Medulla oblongata (tissue), 1 donor: ENCODE measurements around the gene GRIK5.
"Not testable (repeated sequence)": the region's sequence is repeated elsewhere in the genome, so short reads cannot be mapped to it uniquely, and the experiment has no call there.

Experiments used
- DNase-seq: peaks from one replicate; pipeline ENCODE4 v3.0.0-alpha.2; 2015; ENCODE audit errors: extremely low spot score

GRIK5 gene

DNA sequence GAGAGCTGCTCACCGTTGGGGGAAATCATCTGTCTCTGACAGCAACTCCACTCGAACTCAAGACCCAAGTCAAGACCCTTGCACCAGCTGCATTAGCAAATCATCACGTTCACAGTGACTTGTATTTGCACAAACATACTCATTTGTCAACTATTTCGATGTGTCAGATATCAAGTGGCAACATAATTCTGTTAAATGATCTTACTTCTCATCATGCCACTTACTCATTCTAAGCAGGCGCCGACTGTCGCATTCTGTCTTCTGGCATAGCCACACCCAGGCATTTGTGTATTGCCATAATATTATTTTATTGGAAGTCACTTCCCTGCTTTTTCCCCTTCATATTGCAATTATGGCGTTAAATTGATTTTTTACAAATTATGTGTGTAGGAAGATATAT lies 53.0 kb downstream of the GRIK5 start:
- DNase-seq: no peak

DNA sequence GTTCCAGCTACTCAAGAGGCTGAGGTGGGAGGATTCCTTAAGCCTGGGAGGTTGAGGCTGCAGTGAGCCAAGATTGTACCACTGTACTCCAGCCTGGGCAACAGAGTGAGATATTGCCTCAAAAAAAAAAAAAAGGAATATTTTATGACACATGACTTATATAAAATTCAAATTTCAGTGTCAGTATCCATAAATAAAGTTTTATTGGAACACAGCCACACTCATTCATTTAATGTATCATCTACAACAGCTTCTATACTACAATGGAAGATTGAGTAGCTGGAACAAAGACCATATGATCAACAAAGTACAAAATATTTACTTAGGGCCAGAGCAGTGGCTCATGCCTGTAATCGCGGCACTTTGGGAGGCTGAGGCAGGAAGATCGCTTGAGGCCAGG lies 57.3 kb downstream of the GRIK5 start:
- DNase-seq: not testable (repeated sequence)

DNA sequence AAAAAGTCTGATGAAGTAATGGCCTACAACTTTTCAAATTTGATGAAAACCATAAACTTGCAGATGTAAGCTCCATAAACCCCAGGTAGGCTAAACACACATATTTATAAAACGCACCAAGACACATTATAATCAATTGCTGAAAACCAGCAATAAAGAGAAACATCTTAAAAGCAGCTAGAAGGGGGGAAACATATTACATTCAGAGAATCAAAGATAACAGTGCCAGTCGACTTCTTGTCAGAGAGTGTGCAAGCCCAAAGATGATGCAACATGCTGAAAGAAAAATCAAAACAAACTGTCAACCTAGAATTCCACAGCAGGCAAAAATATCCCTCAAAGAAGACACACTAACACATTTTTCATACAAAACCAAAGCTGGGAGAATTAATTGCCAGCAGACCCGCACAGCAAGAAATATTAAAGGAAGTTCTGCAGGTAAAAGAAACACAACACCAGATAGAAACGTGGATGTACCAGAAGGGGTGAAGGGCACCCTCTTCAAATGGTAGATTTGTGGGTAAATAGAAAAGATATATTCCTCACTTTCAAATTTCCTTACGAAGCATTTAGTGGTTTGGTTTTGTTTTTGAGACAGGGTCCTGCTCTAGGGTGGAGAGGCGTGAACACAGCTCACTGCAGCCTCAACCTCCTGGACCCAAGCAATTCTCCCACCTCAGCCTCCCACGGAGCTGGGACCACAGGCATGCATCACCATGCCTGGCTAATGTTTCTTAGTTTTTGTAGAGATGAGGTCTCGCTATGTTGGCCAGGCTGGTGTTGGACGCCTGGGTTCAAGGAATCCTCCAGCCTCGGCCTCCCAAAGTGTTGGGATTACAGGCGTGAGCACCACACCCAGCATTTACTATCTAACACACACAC lies 59.5 kb downstream of the GRIK5 start:
- DNase-seq: no peak

DNA sequence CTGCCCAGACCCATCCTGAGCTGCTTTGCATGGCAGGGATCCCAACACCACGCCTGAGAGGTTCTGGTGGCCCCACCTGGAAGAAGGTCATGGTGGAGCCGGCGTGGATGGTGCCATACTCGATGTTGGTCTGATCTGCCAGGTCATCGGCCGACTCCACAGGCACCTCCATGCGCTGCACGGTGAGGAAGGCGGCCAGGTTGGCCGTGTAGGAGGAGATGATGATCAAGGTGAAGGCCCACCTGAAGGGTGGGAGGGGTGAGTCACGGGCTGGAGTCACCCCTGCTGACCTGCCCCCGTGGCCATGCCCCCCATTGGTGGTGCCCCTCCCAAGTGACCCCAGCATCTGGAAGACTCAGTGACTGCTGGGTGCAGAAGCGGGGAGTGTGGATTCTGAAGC lies 63.4 kb downstream of the GRIK5 start:
- DNase-seq: no peak

DNA sequence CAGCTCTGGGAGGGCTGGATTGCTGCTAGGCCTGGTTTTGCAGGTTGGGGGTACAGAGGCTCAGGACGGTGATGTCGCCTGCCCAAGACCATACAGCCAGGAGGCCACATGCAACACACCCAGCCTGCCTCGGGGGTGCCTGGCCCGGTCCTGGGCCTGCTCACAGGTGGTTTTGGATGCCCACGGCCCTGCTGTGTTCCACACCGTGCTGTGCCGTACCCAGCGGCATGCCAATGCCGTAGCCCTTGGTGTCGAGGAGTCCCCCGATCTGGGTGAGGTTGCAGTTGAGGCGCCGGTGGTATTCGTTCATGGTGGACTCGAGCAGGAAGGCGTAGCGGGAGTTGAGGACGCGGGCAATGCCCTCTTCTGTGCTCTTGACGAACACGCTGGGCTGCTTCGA lies 64.5 kb downstream of the GRIK5 start:
- DNase-seq: no peak

DNA sequence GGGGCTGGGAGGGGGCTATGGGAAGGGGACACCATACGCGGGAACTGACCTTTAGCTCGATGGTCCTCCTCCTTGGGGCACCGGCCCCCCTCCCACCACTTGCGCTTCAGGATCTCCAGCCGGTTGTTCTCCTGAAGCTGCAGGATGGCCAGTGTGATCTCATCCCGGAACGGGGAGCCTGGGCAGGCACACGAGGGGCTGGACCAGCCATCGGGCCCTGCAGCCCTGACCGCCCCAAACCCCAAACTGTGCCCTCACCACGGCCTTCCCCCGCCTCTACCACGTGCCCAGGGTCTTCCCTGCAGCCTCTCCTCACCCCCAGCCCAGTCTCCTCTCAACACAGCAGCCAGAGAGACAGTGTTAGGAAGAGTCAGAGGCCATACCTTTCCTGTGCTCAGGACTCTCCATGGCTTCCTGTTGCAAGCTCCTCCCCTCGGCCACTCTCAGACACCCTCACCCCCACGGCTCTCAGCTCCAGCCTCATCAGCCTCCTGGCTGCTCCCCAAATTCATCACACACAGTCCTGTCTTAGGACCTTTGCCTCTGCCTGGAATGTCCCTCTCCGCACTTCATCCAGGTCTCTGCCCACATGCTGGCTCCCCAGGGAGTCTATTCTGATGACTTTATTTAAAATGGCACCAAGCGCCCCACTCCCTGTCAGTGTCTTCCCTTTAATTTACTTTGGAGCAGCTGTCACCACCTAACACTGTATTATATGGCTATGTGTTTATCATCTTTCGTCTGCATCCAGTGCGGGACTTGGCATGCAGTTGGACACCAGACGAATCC lies 66.3 kb downstream of the GRIK5 start:
- DNase-seq: no peak

DNA sequence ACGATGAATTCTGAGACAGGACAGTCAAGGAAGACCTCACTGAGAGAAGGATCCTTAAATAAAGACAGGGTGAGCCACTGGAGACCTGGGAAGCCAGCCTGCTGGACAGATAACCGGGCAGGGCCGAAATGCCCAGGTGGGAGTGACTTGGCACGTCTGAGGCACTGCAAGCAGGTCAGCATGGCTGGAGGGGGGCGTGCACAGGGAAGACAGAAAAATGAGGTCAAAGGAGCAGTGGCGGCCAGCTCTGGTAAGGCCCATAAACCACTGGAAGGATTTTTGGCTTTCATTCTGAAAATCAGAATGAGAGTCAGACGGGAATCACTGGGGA lies 70.2 kb downstream of the GRIK5 start:
- no peak for DNase-seq

DNA sequence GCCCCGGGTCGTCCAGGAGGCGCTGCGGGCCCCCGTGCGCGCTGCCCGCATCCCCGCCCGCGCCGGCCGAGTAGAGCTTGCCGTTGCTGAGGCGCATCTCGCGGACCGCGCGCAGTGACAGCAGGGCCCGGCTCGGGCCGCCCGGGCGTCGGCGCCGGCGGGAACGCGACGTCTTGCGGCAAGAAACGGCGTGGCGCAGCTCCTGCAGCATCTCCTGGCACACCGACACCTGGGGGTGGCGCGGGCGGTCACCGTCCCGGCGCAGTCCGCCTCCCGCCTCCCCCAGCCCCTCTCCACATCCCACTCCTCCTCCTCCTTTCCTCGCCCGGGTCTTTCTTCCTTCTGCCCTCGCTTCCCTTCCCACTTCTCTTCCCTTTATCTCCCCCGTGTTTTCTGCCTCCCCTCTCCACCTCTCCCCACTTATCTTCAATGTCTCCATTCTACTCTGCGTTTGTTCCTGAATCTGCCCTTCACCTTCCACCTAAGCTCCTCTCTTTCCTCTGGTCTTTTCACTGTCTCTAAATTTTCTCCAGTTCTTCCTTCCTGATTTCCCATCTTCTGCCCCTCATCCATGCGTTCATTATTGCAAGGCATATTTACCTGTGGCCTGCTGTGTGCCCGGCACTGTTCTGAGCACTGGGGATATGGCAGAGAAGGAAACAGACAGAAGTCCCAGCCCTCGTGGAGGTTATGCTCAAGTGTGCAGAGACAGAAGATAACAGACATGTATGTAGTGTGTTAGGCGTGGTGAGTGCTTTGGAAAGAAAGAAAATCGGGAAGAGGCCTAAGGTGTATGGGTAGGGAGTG lies 70.7 kb downstream of the GRIK5 start:
- DNase-seq: no peak

DNA sequence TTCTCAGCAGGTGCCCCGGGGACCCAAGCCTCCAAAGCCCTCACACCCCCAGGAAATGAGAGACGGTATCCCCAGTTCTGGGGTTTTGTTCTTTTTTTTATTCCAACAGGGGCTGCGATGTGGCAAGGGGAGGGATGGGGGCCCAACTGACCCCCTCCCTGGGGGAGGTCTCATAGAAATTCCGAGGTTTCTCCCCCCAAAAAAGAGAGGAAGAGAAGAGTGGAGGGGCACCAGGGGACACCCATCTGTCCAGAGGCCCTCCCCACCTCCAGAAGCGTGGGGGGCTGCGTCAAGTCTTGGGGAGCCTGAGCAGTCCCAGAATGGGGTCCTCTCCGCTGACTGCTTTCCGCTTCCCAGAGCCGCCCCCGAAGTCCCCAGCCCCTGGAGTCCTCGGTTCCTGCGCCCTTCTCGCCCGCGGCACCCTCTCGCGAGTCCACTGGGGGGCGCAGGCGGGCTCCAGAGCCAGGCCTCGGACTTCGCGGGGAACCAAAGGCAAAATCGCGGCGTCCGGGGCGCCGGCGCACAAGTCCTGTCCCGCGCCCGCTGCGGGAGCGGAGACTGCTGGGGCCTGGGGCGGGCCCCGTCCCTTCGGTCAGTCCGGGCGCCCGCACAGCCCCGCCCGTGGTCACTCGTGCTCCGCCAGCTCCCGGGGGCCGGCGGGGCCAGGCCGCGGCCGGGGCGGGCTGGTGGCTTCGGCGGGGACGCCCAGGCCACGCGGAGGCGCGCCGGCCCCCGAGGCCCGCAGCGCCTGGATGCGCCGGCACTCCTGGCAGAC lies 71.6 kb downstream of the GRIK5 start:
- no peak for DNase-seq

DNA sequence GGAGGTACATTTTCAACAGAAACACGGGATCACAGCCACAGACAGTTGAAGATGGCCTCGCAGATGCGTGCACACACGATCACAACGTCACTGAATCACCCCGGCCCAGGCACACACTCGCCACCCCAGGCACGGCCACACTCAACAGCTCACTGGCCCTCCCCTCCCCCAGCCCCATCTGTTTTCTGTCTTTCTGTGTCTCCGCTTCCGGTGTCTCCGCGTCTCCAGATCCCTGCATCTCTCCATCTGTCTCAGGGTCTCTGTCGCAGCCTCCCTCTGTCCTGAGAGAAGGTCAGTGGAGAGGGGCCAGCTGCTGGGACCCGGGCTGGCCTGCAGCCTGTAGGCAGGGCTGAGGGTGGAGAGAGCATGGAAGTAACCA lies 72.2 kb downstream of the GRIK5 start:
- DNase-seq: no peak

DNA sequence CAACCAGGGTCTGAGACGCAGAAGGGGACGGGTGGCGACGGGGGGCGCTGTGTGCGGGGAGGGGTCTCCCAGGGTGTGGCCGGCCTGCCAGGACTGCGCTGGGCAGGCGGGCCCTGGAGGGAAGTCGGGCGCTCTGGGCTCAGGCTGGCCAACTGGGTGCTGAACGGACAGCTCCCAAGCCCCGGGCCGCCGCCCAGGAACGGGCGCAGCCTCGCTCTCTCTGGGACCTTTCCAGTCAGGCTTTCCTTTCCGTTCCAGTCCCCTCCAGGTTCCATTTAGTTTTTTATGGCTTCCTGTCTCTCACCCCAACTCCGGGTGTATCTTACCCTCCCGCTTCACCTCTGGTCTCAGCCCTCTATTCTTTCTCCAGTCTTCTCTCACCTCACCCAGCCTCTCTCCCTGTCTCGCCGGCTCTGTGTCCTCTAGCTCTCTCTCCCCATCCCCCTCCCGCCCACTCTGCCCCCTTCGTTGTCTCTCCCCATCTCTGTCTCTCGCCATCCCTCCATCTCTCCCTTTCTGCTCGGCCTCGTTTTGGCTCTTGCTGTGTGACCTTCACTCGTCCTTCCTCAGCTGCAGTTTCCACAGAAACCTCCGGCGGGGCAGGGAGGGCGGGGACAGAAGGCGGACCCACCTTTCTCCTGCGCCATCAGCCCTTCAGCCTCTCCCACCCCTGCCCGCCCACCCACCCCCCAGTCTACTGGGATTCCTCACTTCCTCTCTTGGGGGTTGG lies 72.7 kb downstream of the GRIK5 start:
- peak; percentile 15 for DNase-seq

DNA sequence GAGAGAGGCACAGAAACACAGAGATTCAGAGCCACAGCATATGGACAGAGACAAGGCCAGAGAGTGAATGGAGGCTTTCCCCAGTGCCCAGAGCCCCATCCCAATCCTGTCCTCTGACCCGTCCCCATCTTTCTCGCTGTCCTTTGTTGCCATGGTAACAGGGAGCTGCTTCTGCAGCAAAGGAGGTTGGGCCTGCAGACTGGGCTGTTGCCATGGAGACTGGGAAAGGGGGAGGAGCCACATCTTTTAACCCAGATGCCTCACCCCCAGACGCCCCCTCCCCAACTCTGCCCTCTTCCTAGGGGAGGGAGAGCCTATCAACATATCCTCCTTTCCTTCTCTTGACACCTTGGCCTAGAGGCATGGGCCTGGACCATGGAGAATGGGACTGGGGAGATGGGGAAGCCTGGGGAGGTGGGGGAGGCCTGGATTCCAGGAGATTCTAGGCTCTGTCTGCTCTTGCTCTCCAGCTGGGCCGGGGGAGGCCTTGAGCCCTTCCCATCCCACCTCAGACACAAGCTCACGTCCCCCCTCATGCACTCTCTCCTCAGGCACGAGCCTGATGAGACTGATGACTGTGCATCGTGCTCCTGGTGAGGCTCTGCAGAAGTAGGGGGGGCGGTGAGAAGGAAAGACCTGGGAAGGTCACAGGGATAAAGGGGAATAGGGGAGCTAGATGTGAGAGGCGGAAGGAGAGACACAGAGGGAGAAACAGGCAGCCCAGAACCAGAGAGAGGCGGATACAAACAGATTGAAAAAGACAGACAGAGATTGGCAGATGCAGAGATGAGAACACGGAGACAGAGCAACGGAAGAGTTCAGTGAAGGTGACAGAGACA lies 73.8 kb downstream of the GRIK5 start:
- DNase-seq: no peak

DNA sequence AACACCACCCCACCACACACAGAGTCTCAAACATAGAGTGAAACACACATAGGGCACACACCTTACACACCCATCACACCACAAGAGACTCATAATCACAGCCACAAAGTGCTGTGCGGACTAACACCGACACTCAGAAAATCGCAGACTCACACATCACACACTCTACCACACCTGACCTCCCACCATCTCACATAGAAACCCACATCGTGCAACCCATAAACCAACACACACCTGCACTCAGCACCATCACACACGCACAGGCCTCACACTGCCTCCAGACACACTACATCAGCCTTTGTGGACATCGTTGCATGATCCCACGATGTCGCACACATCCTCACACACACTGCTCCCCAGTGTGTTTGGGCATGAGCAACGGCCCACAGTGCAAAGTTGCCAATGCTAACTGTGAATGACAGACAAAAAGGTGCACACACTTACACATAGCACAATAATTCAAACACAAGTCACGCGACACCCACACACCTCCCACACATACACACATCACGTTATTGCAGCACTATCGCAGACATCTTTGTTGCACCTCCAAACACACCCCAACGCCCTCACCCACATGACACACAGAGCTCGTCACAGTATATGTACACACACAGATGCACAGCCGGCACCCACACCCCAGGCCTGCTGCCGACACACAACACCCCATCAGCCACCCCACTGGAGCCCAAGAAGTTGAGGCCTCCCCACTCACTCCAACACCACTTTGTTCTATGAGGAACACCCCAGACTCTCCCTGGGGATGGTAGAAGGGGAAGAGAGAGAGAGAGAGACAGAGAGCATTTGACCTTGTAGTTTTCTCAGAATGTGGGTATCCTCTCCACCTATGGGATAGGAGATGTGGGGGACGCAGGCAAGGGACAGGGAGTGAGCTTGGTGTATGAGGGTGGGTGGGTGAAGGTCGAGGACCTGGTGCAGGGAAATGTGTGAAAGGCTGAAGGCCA lies 74.7 kb downstream of the GRIK5 start:
- no peak for DNase-seq

DNA sequence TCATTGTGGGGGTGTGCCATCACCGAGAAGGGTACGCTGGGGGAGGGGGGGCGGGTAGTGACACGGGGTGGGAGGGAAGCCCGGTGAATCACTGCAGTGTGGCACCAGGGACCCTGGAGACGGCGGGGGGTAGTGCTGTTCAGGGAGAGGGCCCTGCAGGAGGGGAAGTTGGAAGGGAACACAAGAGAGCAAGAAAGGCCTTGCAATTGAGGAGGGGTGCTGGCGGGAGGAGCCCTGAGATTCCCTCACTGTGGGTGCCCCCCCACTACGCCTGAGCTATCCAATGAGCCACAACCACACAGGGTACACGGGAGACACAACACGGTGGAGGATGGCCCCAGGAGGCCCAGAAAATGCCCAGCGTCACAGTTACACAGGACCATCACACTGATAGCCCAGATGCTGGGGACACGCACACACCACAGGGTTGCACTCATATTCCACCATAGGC lies 75.5 kb downstream of the GRIK5 start:
- no peak for DNase-seq

DNA sequence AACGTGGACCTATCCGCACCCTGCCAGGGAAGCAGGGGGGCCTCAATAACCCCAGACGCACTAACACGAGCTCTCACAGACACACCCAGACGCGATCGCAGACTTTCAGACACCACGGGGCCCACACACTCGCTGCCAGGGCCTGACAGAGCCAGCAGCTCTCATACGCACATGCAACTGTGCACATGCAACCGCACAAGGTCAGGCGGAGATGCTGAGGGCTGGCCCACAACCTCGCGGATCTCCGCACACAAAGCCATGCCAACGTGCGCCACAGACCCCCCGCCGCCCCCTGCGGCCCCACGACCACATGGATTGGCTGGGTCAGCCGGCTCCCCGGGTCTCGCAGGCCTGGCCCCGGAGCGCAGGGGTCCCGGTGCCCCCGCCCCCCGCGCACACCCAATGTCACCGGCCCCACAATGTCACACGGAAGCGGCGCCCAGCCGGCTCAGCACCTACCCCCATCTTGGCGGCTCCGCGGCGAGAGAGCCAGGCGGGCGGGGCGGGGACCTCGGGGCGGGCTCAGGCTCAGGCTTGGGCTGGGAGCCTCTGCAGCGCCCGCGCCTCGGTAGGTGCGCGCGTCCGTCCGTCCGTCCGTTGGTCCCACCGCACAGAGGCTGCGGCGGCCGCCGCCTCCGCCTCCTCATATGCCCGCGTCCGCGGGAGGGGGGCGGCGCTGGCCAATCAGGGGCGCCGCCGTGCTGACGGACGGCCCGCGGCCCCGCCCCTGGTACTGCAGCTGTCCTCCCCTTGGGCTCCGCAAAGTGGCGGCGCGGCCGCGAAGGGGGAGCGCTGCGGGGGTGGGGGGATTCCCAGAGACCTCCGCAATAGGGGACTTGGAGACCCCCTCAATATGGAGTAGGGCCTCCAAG lies 76.2 kb downstream of the GRIK5 start, which contains the start of gene ATP1A3:
Gene ATP1A3 (minus strand): TSS at position 619 of the 872 bp plus-strand sequence. CDS start 154 bp downstream, at position 465.
- peak; percentile 45 for DNase-seq

DNA sequence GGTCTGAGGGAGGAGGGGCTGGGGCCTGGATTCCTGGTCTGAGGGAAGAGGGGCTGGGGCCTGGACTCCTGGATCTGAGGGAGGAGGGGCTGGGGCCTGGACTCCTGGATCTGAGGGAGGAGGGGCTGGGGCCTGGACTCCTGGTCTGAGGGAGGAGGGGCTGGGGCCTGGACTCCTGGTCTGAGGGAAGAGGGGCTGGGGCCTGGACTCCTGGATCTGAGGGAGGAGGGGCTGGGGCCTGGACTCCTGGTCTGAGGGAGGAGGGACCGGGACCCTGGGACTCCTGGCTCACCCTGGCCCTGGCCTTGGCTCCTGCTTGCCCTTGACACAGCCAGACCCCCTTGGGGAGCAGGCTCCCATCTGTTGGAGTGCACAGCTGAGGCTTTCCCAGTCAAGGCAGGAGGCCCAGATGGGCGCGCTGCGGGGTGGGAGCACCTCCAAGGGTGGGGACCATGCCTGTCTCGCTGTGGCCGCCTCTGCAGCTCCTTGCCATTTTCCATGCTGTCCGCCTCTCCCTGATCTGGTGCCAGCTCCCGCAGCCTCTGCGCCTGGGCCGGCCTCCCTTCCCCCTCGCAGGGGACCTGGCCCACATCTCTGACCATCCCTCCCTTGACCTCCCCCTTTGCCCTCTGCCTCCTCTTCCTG lies 78.0 kb downstream of the GRIK5 start:
- not testable (repeated sequence) for DNase-seq

DNA sequence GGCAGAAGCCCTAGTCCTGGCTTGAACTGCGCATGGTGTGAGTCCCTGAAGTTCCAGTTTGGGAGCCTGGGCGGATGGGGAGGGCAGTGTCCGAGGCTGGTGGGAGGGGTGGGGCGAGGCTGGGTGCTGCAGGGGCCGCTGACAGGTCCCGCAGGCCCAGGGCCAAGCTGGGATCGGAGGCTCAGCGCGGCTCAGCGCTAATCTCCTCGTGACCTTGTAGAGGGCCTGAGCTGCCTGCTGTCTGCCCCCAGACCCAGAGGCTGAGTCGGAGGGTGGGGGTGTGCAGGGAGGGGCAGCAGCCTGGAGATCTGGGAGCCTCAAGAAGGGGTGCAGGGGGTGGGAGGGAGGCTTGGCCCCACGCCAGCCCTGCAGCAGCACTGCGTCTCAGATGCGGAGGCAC lies 79.0 kb downstream of the GRIK5 start:
- DNase-seq: no peak
